Astrocyte (in vitro differentiated cells and primary cell): ENCODE data around the gene PPP2R3A.

Source experiments
- EZH2 ChIP-seq: IDR thresholded peaks from 2 replicates; pipeline ENCODE4 v1.6.1; 2012; ENCODE audit warnings: mild to moderate bottlenecking, low read length, inconsistent platforms; ENCODE audit not compliant: insufficient read depth
- TF ChIP-seq, protein P1 (sequence below): IDR thresholded peaks from 2 replicates; pipeline ENCODE4 v1.5.1; 2011; ENCODE audit warnings: low read depth, mild to moderate bottlenecking, inconsistent platforms, low read length, moderate library complexity; ENCODE audit not compliant: insufficient read depth

DNA sequence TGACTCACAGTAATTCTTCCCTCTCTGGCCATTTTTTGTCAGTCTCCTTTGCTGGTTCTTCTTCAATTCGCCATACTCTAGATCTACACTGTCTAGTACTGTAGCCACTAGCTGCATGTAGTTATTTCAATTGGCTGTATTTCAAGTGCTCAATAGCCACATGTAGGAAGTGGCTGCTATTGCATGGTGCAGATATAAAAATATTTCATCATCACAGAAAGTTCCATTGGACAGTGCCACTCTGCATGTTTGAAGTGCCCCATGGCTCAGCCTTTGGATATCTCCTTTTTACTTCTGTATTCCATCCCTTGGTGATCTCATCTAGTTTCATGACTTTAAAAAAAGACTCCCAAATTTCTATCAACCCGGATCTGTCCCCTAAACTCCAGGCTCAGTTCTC, 22.1 kb downstream of the PPP2R3A start:
- no peak for TF ChIP-seq EZH2
- TF ChIP-seq, protein P1, sequence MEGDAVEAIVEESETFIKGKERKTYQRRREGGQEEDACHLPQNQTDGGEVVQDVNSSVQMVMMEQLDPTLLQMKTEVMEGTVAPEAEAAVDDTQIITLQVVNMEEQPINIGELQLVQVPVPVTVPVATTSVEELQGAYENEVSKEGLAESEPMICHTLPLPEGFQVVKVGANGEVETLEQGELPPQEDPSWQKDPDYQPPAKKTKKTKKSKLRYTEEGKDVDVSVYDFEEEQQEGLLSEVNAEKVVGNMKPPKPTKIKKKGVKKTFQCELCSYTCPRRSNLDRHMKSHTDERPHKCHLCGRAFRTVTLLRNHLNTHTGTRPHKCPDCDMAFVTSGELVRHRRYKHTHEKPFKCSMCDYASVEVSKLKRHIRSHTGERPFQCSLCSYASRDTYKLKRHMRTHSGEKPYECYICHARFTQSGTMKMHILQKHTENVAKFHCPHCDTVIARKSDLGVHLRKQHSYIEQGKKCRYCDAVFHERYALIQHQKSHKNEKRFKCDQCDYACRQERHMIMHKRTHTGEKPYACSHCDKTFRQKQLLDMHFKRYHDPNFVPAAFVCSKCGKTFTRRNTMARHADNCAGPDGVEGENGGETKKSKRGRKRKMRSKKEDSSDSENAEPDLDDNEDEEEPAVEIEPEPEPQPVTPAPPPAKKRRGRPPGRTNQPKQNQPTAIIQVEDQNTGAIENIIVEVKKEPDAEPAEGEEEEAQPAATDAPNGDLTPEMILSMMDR: no peak
